Fibroblast of skin of right quadriceps (primary cell): ENCODE measurements around the gene RNF138.
"Not testable (repeated sequence)": the region's sequence is repeated elsewhere in the genome, so short reads cannot be mapped to it uniquely, and the experiment has no call there.

ENCODE experiments used
- DNase-seq: peaks from one replicate; pipeline ENCODE4 v3.0.0-alpha.2; 2013

RNF138 gene

DNA sequence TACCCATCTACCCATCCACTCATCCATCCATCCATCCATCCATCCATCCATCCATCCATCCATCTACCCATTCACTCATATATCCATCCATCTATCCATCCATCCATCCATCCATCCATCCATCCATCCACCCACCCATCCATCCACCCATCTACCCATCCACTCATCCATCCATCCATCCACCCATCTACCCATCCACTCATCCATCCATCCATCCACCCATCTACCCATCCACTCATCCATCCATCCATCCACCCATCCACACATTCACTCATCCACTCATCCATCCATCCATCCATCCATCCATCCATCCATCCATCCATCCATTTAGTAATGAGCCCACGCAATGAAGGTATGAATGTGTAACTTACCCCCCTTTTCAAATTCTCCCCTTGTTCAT lies 85.1 kb downstream of the RNF138 start:
- not testable (repeated sequence) for DNase-seq

GRCh38 chr18:32177530-32177929 lies 85.9 kb downstream of the RNF138 start:
- DNase-seq: no peak
